ENCODE data around the gene HCK. TPM values are rescaled to one million over a fixed set of nuclear protein-coding genes. Genes with fewer than 3 reads are reported as not detected.

HCK gene
- total RNA-seq, 1 donor from 2014 or later: 1.8 TPM

DNA sequence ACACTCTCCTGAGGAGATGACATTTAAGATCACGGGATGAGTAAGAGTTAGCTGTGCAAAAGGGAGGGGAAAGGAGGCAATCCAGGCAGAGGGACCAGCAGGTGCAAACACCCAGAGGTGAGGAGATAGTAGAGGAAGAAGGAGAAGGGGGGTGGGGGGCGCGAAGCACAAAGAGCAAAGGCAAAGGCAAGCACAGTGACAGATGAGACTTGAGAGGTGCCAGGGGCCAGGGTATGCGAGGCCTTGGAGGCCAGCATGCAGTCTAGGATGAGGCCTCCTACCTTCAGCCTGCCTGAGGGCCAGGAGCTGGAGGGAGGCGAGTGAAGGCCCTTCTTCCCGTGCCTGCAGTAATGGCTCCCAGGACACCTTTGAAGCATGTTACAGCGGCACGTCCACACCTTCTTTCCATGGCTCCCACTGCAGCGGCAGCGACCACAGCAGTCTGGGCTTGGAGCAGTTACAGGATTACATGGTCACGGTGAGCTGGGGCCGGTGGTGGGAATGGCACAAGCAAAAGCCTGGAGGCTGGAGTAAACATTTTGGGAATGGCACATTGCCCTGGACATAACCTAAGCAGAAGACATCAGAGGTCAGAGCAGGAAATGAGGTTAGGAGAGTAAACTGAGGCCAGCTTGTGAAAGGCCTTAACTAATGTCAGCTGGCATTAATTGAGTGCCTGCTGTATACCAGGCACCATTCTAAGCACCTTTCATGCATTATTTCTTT, 23.2 kb upstream of the HCK start:
- intact Hi-C loops (cut with micrococcal nuclease): no loop called here

DNA sequence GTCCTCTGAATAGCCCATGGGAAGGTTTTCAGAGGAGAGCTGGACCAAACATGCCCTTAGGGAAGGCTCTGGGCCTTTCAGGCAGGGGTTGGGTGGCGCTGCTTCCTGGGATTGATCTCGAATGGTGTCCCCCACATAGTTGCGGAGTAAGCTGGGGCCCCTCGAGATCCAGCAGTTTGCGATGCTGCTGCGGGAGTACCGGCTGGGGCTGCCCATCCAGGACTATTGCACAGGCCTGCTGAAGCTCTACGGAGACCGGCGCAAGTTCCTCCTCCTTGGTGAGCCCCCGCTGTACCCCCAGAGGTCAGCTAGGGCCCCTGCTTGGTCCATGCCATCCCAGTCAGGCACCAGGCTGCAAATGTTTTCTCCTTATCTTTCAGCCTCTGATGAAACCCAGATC, 22.5 kb upstream of the HCK start:
- intact Hi-C loops (cut with micrococcal nuclease): no loop called here

DNA sequence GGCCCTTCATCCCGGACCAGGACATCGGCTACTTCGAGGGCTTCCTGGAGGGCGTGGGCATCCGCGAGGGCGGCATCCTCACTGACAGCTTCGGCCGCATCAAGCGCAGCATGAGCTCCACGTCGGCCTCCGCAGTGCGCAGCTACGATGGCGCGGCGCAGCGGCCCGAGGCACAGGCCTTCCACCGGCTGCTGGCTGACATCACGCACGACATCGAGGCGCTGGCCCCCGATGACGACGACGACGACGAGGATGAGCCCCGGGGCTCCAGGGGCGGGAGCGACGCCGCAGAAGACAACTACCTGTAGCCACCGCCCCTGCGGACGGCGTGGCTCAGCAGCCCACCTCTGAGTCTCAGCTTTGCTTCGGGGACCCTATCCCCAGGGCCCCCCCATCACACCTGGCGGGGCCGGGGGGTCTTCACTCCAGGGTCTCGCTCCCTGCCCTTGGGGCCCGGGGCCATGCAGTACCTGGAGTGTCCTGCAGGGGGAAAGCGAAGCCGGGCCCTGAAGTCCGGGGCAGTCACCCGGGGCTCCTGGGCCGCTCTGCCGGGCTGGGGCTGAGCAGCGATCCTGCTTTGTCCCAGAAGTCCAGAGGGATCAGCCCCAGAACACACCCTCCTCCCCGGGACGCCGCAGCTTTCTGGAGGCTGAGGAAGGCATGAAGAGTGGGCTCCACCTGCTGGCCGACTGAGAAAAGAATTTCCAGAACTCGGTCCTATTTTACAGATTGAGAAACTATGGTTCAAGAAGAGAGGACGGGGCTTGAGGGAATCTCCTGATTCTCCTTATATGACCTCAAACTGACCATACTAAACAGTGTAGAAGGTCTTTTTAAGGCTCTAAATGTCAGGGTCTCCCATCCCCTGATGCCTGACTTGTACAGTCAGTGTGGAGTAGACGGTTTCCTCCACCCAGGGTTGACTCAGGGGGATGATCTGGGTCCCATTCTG, 20.8 kb upstream of the HCK start:
- intact Hi-C loops (cut with micrococcal nuclease): loop anchor here (1.0 to 10.0 kb wide), 5 partner anchors 61 to 622 kb away; no protein-coding TSS in a partner anchor

DNA sequence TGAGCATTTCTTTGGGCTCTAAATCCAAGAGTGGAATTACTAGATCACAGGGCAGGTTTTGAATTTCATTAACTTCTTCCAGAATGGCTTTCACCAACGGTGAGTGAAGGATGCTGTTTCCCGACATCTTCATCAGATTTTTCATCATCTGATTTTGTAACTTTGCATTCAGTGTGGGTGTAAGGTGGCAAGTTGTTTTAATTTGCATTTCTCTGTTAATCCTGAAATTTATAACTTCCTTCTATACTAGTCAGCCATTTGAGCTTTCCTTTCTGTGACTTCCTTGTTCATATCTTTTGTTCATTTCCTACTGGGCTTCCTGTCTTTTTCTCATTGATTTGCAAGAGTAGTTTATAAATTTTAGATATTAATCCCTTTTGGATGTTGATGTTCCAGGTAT, 18.7 kb upstream of the HCK start:
- intact Hi-C loops (cut with micrococcal nuclease): loop anchor here (10.0 kb wide), 1 partner anchor 451 kb away; no protein-coding TSS in a partner anchor

DNA sequence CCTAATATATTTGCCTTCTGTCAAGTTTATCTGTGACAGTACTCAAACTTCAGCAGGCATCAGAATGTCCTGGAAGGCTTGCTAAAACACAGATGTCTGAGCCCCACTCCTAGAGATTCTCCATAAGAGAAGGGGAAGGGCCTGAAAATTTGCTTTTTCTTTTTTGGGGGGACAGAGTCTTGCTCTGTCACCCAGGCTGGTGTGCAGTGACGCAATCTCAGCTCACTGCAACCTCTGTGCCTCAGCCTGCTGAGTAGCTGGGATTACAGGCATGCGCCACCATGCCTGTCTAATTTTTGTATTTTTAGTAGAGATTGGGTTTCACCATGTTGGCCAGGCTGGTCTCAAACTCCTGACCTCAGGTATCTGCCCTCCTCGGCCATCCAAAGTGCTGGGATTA, 18.3 kb upstream of the HCK start:
- intact Hi-C loops (cut with micrococcal nuclease): loop anchor here (10.0 kb wide), 1 partner anchor 451 kb away; no protein-coding TSS in a partner anchor

DNA sequence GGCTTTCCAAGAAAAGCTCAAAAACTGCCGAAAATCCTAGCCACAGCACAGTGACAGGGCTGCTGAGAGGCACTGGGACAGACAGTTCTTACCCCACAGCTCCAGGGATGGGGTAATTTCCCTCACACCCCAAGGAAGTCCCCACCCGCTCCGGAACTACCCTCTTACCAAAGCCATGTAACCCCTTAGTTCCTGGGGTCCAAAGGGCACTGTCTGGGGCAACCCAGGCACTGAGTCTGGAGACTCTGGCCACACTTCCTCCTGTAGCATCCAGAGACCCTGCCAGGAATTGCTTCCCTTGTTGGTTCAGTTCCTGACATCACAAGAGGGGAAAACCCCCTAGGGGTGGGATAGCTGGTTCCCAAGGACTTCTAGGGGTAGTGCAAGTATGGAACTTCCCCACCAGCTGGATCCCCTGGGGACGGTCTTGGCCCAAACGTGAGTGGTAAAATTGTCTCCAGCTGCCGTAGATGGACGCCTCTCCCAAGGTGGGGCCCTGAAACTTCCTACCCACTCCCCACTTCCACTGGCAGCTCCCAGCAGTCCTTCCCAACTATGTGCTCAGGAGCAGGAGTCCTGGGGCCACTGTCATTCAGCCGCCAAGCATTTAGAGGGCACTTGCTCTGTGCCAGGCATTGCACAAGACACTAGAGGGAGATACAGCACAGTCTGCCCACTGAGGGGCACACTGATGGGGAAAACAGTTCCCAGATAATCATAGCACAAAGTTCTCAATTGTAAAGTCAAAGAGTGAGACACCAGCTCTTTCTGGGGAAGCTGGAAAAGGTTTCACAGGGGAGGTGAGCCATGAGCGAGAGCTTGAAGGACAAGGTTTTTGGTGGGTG, 17.2 kb upstream of the HCK start:
- intact Hi-C loops (cut with micrococcal nuclease): loop anchor here (10.0 kb wide), 1 partner anchor 450 kb away; no protein-coding TSS in a partner anchor

DNA sequence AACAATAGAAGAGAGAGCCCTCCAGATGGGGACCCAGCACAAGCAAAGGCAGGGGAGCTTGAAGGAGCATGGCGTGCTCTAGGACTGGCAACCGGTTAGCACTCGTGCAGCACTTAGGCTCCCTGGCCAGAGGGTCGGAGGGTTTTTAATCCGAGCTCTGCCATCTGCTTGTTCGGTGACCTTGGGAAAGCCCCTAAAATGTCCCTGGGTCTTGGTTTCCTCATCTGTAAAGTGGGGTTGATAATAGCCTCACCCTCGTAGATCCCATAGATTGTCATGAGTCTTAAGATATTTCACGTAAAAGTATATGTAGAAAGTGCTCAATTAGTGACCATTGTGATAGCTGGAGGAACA, 16.6 kb upstream of the HCK start:
- intact Hi-C loops (cut with micrococcal nuclease): loop anchor here (10.0 kb wide), 1 partner anchor 449 kb away; no protein-coding TSS in a partner anchor

DNA sequence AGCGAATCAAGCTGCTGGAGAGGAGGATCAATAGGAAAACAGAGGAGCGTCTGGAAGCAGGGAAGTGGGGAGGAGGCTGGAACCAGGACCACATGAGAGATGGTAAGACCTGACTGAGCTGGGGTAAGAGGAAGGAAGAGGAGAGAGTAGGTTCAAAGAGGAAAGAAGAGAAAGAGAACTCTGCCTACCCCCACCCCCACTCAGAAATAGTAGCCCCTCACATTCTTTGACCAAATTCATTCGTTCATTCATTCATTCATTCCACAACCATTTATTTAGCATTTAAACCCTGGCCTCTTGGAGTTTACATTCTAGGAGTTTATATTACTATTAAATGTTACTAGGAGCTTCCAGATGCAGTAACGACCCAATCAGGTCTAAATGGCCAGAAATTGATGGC, 15.8 kb upstream of the HCK start:
- intact Hi-C loops (cut with micrococcal nuclease): loop anchor here (10.0 kb wide), 1 partner anchor 449 kb away; no protein-coding TSS in a partner anchor

DNA sequence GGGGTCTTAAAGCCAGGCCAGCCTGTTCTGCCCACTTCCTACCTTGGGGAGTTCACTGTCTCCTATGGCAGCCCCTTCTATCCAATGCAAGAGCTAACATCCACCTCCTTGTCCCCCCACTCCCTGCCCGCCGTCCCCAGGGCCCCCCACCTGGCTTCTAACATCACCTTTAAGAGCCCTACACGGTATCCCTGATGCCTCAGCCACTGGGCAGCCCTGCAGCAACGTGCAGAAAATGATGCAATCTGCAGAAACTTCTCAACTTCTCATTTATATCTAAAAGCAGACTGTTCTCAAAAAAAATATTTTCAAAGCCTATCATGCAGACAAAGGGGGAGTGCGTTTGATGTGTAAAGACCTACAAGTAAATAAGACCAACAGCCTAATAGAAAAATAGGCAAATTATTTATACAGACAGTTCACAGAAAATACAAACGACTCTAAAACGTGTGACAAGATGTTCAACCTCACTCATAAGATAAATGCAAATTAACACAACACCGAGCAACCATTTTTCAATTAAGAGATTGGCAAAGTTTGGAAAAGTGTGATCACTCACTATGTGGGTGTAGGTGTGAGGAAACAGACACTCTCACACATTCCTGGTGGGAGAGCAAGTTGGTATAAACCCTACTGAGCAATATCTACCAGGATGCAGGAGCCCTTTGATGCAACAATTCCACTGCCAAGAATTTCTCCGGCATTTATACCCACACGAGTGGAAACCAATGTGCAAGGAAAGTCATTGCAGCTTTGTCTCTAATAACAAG, 15.1 kb upstream of the HCK start:
- intact Hi-C loops (cut with micrococcal nuclease): loop anchor here (10.0 kb wide), 1 partner anchor 448 kb away; no protein-coding TSS in a partner anchor

DNA sequence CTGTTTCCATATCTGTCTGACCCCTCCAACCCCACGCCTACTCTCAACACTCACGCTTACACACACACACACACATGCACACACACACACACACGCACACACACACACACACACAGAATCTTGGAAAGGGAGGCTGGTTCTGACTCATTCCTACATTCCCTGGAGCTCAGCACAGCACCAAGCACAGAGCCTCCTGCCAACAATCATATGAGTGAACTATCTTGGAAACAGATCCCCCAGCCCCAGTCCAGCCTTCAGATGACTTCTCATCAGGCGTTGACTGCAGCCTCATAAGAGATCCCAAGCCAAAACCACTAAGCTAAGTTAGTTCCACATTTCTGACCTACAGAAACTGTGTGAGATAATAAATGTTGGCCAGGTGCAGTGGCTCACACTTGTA, 14.1 kb upstream of the HCK start:
- intact Hi-C loops (cut with micrococcal nuclease): loop anchor here (10.0 kb wide), 1 partner anchor 447 kb away; no protein-coding TSS in a partner anchor

DNA sequence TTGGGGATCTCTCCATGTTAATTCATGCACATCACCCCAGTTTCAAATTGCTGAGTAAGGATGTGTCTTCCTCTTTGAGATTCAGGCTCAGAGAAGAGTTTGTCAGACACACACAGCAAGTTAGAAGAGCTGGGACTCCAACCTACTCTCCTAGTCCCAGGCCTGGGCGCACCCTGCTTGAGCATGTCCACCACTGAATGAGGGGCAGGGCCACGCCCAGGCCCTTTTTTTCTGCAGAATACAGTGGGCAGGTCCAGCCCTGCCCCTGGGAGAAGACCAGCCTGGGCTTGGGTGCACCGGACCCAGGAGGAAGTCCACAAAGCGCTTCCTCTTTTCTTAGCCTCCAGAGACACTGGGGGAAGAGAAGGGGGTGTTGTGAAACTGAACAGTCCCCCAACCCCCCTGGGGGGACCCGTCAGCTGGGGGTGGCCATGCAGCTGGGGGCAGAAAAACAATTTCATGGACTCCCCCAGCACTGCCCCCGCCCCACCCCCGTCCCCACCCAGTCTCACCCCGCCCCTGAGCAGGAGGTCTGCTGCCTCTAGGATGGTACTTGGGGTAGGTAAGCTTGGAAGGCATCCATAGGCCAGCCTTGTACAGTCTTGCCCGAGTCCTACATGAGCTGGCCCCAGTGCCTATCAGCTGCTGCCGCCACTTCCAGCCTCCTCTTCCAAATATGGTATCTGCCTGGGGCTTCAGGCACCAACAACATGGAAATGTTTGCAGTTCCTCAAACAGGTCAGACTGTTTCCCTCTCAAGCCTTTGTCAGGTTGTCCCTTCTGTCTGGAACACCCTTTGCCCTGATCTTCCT, 11.7 kb upstream of the HCK start:
- intact Hi-C loops (cut with micrococcal nuclease): no loop called here

DNA sequence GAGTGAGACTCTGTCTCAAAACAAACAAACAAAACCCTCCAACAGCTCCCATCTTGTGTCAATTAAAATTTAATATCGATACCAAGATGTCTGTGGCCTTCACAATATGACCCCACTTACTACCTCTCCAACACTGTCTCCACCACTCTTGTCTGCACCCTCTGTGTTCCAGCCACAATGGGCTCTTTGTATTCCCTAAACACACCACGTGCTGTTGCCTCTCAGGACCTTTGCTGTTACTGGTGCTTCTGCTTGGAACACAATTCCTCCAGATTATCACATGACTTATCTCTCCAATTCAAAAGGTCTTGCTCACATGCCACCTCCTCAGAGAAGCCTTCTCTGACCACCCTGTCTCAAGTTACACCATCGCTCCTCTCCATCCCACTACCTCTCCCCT, 6.0 kb upstream of the HCK start:
- intact Hi-C loops (cut with micrococcal nuclease): no loop called here

DNA sequence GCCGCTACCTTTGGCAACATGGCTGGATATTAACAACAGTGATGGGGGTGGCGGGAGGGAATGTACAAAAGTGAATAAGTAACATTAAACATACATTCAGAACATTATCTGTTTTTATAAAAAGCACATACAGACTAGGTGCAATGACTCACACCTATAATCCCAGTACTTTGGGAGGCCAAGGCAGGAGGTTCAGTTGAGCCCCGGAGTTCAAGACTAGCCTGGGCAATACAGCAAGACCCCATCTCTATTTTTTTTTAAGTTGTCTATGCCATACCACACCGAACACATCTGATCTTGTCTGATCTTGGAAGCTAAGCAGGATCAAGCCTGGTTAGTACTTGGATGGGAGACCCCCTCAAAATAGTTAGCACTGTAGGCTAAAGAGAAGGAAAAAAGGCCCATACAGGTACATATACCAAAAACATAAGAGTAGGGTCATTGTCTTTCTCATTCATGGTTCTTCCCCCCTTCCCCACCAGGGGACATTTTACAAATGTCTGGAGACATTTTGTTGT, 1.7 kb upstream of the HCK start:
- intact Hi-C loops (cut with micrococcal nuclease): no loop called here

DNA sequence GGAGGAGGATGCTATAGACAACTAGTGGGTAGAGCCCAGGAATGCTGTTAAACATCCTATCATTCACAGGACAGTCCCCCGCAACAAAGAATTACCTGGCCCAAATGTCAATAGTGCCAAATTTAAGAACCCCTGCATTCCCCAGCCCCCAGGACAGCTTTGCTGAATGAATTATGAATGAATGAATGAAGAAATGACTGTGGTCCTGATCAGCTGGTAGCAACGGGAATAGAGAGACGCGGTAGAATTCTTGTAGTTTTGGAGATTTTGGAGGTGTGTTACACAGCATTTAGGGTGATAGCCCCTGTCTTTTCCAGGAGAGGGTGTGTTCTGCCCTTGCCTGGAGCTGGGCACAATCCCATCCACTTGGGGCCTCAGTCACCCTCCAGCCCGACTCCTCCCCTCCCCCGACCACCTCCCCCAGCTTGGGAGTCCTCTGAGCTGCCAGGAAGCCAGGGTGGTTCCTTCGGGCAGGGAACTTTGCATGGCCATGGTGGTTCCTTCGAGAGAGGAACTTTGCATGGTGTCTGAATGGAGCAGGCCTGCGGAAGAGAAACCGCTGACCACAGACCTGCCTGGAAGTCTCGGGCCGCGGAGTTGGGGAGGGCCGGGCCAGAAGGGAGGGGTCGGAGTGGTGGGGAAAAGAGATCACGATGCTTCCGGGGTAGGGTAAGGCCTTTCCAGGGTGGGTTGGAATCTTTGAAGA, 1.0 kb upstream of the HCK start:
- intact Hi-C loops (cut with micrococcal nuclease): no loop called here

DNA sequence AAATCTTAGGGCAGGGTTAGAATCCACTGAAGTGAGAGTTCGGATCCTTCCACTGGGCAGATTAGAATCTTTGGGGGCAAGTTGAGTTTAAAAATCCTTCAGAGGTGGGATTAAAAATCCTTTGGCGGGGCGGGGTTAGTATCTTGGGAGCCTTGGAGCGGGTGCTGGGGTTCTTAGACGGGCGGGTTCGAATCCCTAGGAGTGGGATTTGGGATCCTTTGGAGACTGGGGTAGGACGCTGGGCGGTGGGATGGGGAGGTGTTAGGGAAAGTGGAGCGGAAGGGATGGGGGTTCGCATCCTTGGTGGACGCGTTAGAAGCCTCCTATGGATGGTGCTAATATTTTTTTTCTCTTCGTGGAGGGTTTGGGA, 337 bp upstream of the HCK start:
- intact Hi-C loops (cut with micrococcal nuclease): no loop called here

DNA sequence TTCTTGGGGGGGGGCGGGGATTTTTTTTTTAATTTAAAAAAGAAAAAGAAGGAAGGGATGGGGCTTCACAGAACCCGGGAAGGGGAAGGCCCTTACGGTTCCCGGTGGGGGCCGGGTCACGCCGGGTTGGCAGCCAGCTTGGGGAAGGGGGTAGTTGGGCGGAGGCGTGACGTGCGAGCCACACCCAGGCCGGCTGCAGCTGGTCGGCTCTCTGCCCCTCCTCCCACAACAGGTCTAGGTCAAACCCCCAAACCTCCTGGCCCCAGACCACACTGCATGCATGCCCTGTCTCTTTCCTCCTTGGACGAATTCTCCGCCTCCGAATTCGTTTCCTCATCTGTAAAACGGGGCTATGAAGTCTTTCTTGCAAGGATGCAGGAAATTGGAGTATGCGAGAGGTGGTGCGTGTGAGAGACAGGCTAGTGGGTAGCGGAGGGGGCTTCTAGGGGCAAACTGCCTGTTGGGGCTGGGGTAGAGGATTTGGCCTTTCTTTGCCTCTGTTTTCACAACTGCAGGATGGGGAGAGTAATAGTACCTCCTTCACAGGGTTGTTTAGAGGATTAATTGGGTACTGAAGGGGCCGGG, 828 bp downstream of the HCK start:
- intact Hi-C loops (cut with micrococcal nuclease): no loop called here

DNA sequence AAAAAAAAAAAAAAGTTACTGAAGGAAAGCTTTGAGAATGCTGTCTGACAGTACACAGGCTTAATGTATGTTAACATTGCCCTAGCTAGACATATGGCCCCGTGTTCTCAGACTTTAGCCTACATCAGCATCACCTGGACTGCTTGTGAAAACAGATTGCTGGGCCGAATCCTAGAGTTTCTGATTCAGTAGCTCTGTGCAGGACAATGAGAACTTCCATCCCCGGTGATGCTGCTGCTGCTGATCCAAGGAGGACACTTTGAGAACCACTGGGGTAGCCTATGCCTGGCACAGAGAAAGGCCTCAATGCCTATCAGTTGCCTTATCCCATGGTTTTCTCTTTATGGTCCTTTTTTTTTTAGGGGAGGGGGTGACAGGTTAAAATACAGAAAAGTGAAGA, 1.6 kb downstream of the HCK start:
- intact Hi-C loops (cut with micrococcal nuclease): no loop called here

DNA sequence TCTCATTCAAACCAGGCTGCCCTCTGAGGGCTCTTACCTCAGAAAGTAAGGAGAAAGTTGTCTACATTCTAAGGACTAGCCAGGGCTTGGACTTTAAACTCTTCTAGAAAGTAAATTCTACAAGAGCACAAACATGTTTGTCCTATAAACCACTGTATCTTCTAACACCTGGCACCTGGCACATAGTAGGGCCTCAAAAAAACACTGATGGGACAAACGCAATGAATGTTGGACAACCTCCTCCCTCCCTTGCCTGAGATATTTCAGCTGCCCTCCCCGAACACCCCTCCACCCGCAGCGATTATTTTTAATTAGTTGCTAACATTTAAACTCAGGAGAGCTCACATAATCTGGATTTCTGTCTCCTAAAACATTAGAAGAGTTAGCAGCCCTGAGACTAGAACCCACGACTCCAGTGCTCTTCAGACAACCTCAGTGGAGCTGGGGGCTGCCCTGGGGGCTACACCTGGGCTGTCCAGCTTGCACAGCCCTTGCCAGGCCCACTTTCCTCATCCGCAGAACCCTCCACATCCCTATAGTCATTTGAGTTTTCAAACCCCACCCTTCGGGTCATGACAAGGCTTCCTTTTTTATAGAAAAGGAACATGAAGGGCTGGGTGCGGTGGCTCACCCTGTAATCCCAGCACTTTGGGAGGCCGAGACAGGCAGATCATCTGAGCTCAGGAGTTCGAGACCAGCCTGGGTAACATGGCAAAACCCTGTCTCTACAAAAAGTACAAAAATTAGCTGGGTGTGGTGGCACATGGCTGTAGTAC, 4.9 kb downstream of the HCK start:
- intact Hi-C loops (cut with micrococcal nuclease): no loop called here

Measured in T-helper 1 cell treated with Interleukin-12 subunit alpha and Interleukin-12 subunit beta and Interleukin-4 antibody, amounts not matched to agents 30 ng/mL and 1 ng/mL, for 36 hours (primary cell).